ENCODE results near the gene HBP1. TPM values are rescaled to one million over a fixed set of nuclear protein-coding genes. Genes with fewer than 3 reads are reported as not detected.

HBP1 gene
- total RNA-seq, 2 donors from 2014 or later = 24.3 to 33.7 TPM

- H3K27me3 Mint-ChIP-seq = no peaks in the 10 kb centered on the region
- H3K4me1 Mint-ChIP-seq (ENCODE audit: low read depth in 2 of 2) = peaks cover 20 to 24% of the 10 kb centered on the region in 2 donors
Measured at GRCh38 chr7:107181172-107181571, 12.4 kb downstream of the HBP1 start.

GRCh38 chr7:107185716-107186115 lies 16.9 kb downstream of the HBP1 start:
- no peak for DNase-seq (ENCODE audit: low spot score)
- Mint-ChIP-seq H3K36me3 (peaks cover 24% of the 10 kb centered on the region), H3K4me3 (no peak overlapping the region), H3K27me3 (no peaks in the 10 kb centered on the region), H3K4me1 (ENCODE audit: low read depth in 2 of 2) (peaks cover 5 to 12% of the 10 kb centered on the region in 2 donors), H3K9me3 (no peaks in the 10 kb centered on the region), H3K27ac (peak overlapping the region in 1 of 2 donors; percentile 32)
- ATAC-seq = no peak

More at GRCh38 chr7:107181172-107181571, 12.4 kb downstream of the HBP1 start:
- DNase-seq (ENCODE audit: low spot score) = no peak
- no peaks in the 10 kb centered on the region for H3K9me3 Mint-ChIP-seq
- H3K4me3 Mint-ChIP-seq = no peak overlapping the region
- H3K36me3 Mint-ChIP-seq = peaks cover 12% of the 10 kb centered on the region
- H3K27ac Mint-ChIP-seq = peak overlapping the region; percentile 12 to 30
- no peak for ATAC-seq

GRCh38 chr7:107186240-107186639 lies 17.4 kb downstream of the HBP1 start:
- Mint-ChIP-seq H3K36me3 (peaks cover 24% of the 10 kb centered on the region), H3K4me1 (ENCODE audit: low read depth in 2 of 2) (peaks cover 0 to 8% of the 10 kb centered on the region in 2 donors), H3K9me3 (no peaks in the 10 kb centered on the region), H3K4me3 (no peak overlapping the region), H3K27me3 (no peaks in the 10 kb centered on the region), H3K27ac (no peak overlapping the region)
- DNase-seq (ENCODE audit: low spot score) (no peak), ATAC-seq (no peak)

GRCh38 chr7:107187774-107188173 lies 19.0 kb downstream of the HBP1 start:
- Mint-ChIP-seq H3K27me3 (no peaks in the 10 kb centered on the region), H3K27ac (no peak overlapping the region), H3K9me3 (no peaks in the 10 kb centered on the region), H3K4me1 (ENCODE audit: low read depth in 2 of 2) (peaks cover 0 to 8% of the 10 kb centered on the region in 2 donors), H3K36me3 (peaks cover 24% of the 10 kb centered on the region), H3K4me3 (no peak overlapping the region)
- ATAC-seq (no peak), DNase-seq (ENCODE audit: low spot score) (no peak)

- H3K36me3 Mint-ChIP-seq = peaks cover 18% of the 10 kb centered on the region
- H3K27me3 Mint-ChIP-seq = no peaks in the 10 kb centered on the region
- no peak overlapping the region for H3K4me3 Mint-ChIP-seq
- DNase-seq (ENCODE audit: low spot score) = no peak
- H3K4me1 Mint-ChIP-seq (ENCODE audit: low read depth in 2 of 2) = peaks cover 0 to 2% of the 10 kb centered on the region in 2 donors
- no peak for ATAC-seq
- no peaks in the 10 kb centered on the region for H3K9me3 Mint-ChIP-seq
- H3K27ac Mint-ChIP-seq = no peak overlapping the region
Measured at GRCh38 chr7:107190090-107190489, 21.3 kb downstream of the HBP1 start.

- ATAC-seq (no peak), DNase-seq (ENCODE audit: low spot score) (no peak)
- Mint-ChIP-seq H3K9me3 (no peaks in the 10 kb centered on the region), H3K4me3 (no peak overlapping the region), H3K4me1 (ENCODE audit: low read depth in 2 of 2) (no peaks in the 10 kb centered on the region), H3K36me3 (peaks cover 2% of the 10 kb centered on the region), H3K27ac (peak overlapping the region in 1 of 2 donors; percentile 49), H3K27me3 (no peaks in the 10 kb centered on the region)
Measured at GRCh38 chr7:107194052-107194451, 25.2 kb downstream of the HBP1 start.

- H3K36me3 Mint-ChIP-seq = peaks cover 14% of the 10 kb centered on the region
- H3K4me3 Mint-ChIP-seq = no peak overlapping the region
- no peak for ATAC-seq
- H3K4me1 Mint-ChIP-seq (ENCODE audit: low read depth in 2 of 2) = no peaks in the 10 kb centered on the region
- DNase-seq (ENCODE audit: low spot score) = no peak
- H3K27me3 Mint-ChIP-seq = no peaks in the 10 kb centered on the region
- no peak overlapping the region for H3K27ac Mint-ChIP-seq
- no peaks in the 10 kb centered on the region for H3K9me3 Mint-ChIP-seq
Measured at GRCh38 chr7:107196834-107197610, 28.2 kb downstream of the HBP1 start.

- peaks cover 0 to 8% of the 10 kb centered on the region in 2 donors for H3K4me1 Mint-ChIP-seq (ENCODE audit: low read depth in 2 of 2)
- no peak overlapping the region for H3K4me3 Mint-ChIP-seq
- no peak overlapping the region for H3K27ac Mint-ChIP-seq
- H3K27me3 Mint-ChIP-seq = no peaks in the 10 kb centered on the region
- ATAC-seq = peak in 1 of 2 donors; percentile 56
- peaks cover 21% of the 10 kb centered on the region for H3K36me3 Mint-ChIP-seq
- H3K9me3 Mint-ChIP-seq = no peaks in the 10 kb centered on the region
- DNase-seq (ENCODE audit: low spot score) = no peak
Measured at GRCh38 chr7:107201795-107202450, 33.1 kb downstream of the HBP1 start.

- no peak overlapping the region for H3K27ac Mint-ChIP-seq
- peaks cover 21% of the 10 kb centered on the region for H3K36me3 Mint-ChIP-seq
- H3K27me3 Mint-ChIP-seq = no peaks in the 10 kb centered on the region
- H3K9me3 Mint-ChIP-seq = no peaks in the 10 kb centered on the region
- DNase-seq (ENCODE audit: low spot score) = no peak
- peaks cover 0 to 8% of the 10 kb centered on the region in 2 donors for H3K4me1 Mint-ChIP-seq (ENCODE audit: low read depth in 2 of 2)
- H3K4me3 Mint-ChIP-seq = no peak overlapping the region
- no peak for ATAC-seq
Measured at GRCh38 chr7:107203607-107204006, 34.8 kb downstream of the HBP1 start.

- H3K4me1 Mint-ChIP-seq (ENCODE audit: low read depth in 2 of 2) = peaks cover 0 to 8% of the 10 kb centered on the region in 2 donors
- DNase-seq (ENCODE audit: low spot score) = no peak
- H3K4me3 Mint-ChIP-seq = no peak overlapping the region
- no peak for ATAC-seq
- H3K27me3 Mint-ChIP-seq = no peaks in the 10 kb centered on the region
- H3K36me3 Mint-ChIP-seq = peaks cover 18% of the 10 kb centered on the region
- no peak overlapping the region for H3K27ac Mint-ChIP-seq
- no peaks in the 10 kb centered on the region for H3K9me3 Mint-ChIP-seq
Measured at GRCh38 chr7:107206136-107206535, 37.3 kb downstream of the HBP1 start.

- Mint-ChIP-seq H3K27ac (no peak overlapping the region), H3K4me3 (no peak overlapping the region), H3K27me3 (no peaks in the 10 kb centered on the region), H3K9me3 (no peaks in the 10 kb centered on the region), H3K4me1 (ENCODE audit: low read depth in 2 of 2) (peaks cover 0 to 8% of the 10 kb centered on the region in 2 donors), H3K36me3 (peaks cover 18% of the 10 kb centered on the region)
- no peak for DNase-seq (ENCODE audit: low spot score)
- ATAC-seq = no peak
Measured at GRCh38 chr7:107206706-107207105, 37.9 kb downstream of the HBP1 start.

- ATAC-seq = no peak
- no peaks in the 10 kb centered on the region for H3K27me3 Mint-ChIP-seq
- H3K9me3 Mint-ChIP-seq = no peaks in the 10 kb centered on the region
- H3K27ac Mint-ChIP-seq = no peak overlapping the region
- peaks cover 18% of the 10 kb centered on the region for H3K36me3 Mint-ChIP-seq
- H3K4me3 Mint-ChIP-seq = no peak overlapping the region
- no peak for DNase-seq (ENCODE audit: low spot score)
- H3K4me1 Mint-ChIP-seq (ENCODE audit: low read depth in 2 of 2) = peaks cover 0 to 8% of the 10 kb centered on the region in 2 donors
Measured at GRCh38 chr7:107207459-107207858, 38.7 kb downstream of the HBP1 start.

GRCh38 chr7:107208024-107208521 lies 39.3 kb downstream of the HBP1 start:
- ATAC-seq = no peak
- Mint-ChIP-seq H3K4me1 (ENCODE audit: low read depth in 2 of 2) (peaks cover 0 to 8% of the 10 kb centered on the region in 2 donors), H3K27ac (no peak overlapping the region), H3K9me3 (no peaks in the 10 kb centered on the region), H3K36me3 (peaks cover 18% of the 10 kb centered on the region), H3K4me3 (no peak overlapping the region), H3K27me3 (no peaks in the 10 kb centered on the region)
- no peak for DNase-seq (ENCODE audit: low spot score)

- no peaks in the 10 kb centered on the region for H3K27me3 Mint-ChIP-seq
- H3K4me1 Mint-ChIP-seq (ENCODE audit: low read depth in 2 of 2) = peaks cover 0 to 8% of the 10 kb centered on the region in 2 donors
- no peak overlapping the region for H3K27ac Mint-ChIP-seq
- no peak overlapping the region for H3K4me3 Mint-ChIP-seq
- no peak for DNase-seq (ENCODE audit: low spot score)
- H3K9me3 Mint-ChIP-seq = no peaks in the 10 kb centered on the region
- peaks cover 18% of the 10 kb centered on the region for H3K36me3 Mint-ChIP-seq
- no peak for ATAC-seq
Measured at GRCh38 chr7:107208563-107208962, 39.8 kb downstream of the HBP1 start.

All from natural killer cell treated with Interleukin-12 subunit alpha and Interleukin-12 subunit beta and Interleukin-15 and Interleukin-18, amount 100 ng/mL, for 72 hours (primary cell).